ENCODE results near the gene ABCB8. TPM values are rescaled to one million over a fixed set of nuclear protein-coding genes. Genes with fewer than 3 reads are reported as not detected.

The ABCB8 gene
- total and polyA plus RNA-seq, 9 of the 15 experiments (the other 6 are each of a cell fraction or from before 2014, with no cell fraction given): 7.6 to 106 (median 36.3) TPM

- TF ChIP-seq STAT6 (CRISPR knock-in tag; IDR thresholded peaks at IDR 0.05) (peak; percentile 91; the same call in 1 of the 2 replicates), ZBTB17 (CRISPR knock-in tag; IDR thresholded peaks at IDR 0.05) (no peak; the same call in 1 of the 2 replicates), KDM5B (IDR thresholded peaks at IDR 0.05; ENCODE audit: insufficient replicate concordance, low read depth, low read length) (no peak), SMARCC2 (IDR thresholded peaks at IDR 0.05; ENCODE audit: low read depth) (no peak), RFX5 (IDR thresholded peaks at IDR 0.05; ENCODE audit: low read depth, low read length) (no peak), MTA1 (IDR thresholded peaks at IDR 0.05; ENCODE audit: borderline replicate concordance) (no peak), HSF4 (CRISPR knock-in tag; IDR thresholded peaks at IDR 0.05; ENCODE audit: borderline replicate concordance) (peak; percentile 63; the same call in 1 of the 2 replicates), HMGN3 (IDR thresholded peaks at IDR 0.05; ENCODE audit: borderline replicate concordance, extremely low read depth, insufficient read length, low read depth, low read length) (no peak), ZFPM2 (CRISPR knock-in tag; IDR thresholded peaks at IDR 0.05) (0 out of 2 replicates have a peak, but pooled peaks have one; percentile 59), MTA3 (IDR thresholded peaks at IDR 0.05; ENCODE audit: borderline replicate concordance) (0 out of 2 replicates have a peak, but pooled peaks have one; percentile 53), ARNT (IDR thresholded peaks at IDR 0.05) (no peak), SIX5 (IDR thresholded peaks at IDR 0.05; ENCODE audit: borderline replicate concordance in 1 of 2, insufficient read depth in 1 of 2, low read depth in 1 of 2, low read length in 2 of 2) (no peak), RNF219 (CRISPR knock-in tag; IDR thresholded peaks at IDR 0.05) (no peak), MCM2 (IDR thresholded peaks at IDR 0.05; ENCODE audit: low read depth) (no peak), TBL1XR1 (IDR thresholded peaks at IDR 0.05; ENCODE audit: low read length in 2 of 2) (0 out of 4 replicates have a peak, but pooled peaks of 1 of the 2 experiments have one; percentile 18), NFE2L1 (tag; IDR thresholded peaks at IDR 0.05; ENCODE audit: borderline replicate concordance, low read depth) (no peak), NR1H2 (CRISPR knock-in tag; IDR thresholded peaks at IDR 0.05) (peak; percentile 90)
These were observed 17.7 kb upstream of the ABCB8 start (continued) for GRCh38 chr7:151010307-151011096.

All from K562 (cell line).